T-helper 2 cell treated with Interferon-gamma antibody and Interleukin-4, amounts not matched to agents 5 μg/mL and 100 μg/mL, for 36 hours (primary cell): ENCODE results near the gene RNF6.

ENCODE experiments used
- DNase-seq: peaks from one replicate; pipeline ENCODE4 v3.0.0; 2021; ENCODE audit warnings: low spot score
- H3K27ac Mint-ChIP-seq: one replicate; pipeline ENCODE4 v1.8.0; 2021; ENCODE audit warnings: mild to moderate bottlenecking, mixed read lengths
- H3K27me3 Mint-ChIP-seq: one replicate; pipeline ENCODE4 v1.8.0; 2021; ENCODE audit warnings: low read depth, mixed read lengths
- H3K36me3 Mint-ChIP-seq: one replicate; pipeline ENCODE4 v1.8.0; 2021; ENCODE audit warnings: low read depth, mixed read lengths
- H3K4me1 Mint-ChIP-seq: one replicate; pipeline ENCODE4 v1.8.0; 2021; ENCODE audit warnings: low read depth, mixed read lengths
- H3K4me3 Mint-ChIP-seq: one replicate; pipeline ENCODE4 v1.8.0; 2022; ENCODE audit warnings: mild to moderate bottlenecking, moderate library complexity, mixed read lengths
- H3K9me3 Mint-ChIP-seq: one replicate; pipeline ENCODE4 v1.8.0; 2021; ENCODE audit warnings: mixed read lengths

The RNF6 gene

GRCh38 chr13:26247608-26248007, 25.5 kb upstream of the RNF6 start:
- Mint-ChIP-seq H3K27me3 (peaks cover 3% of the 10 kb centered on the region), H3K4me1 (no peaks in the 10 kb centered on the region), H3K9me3 (peaks cover 4% of the 10 kb centered on the region), H3K4me3 (no peak overlapping the region), H3K36me3 (no peaks in the 10 kb centered on the region), H3K27ac (no peak overlapping the region)
- no peak for DNase-seq

DNA sequence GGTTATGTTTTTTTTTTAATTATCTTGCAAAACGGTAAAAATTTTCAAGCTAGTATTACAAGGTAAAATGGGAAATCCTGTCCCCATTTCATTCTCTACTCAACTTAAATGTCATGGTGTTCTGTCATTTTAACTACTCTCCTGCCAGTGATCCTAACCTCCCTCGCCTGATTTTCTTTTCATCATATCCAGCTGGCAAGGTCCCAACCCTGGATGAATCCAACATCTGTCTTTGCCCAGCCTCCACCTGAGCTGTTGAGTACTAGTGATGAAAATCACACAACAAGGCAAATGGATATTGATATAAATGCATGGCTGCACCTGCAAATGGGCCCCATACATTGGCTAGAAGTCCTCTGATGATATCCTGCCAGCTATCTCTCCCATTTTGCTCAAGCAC, 24.9 kb upstream of the RNF6 start:
- no peaks in the 10 kb centered on the region for H3K4me1 Mint-ChIP-seq

GRCh38 chr13:26246154-26246553, 24.0 kb upstream of the RNF6 start:
- no peak for DNase-seq
- Mint-ChIP-seq H3K4me3 (no peak overlapping the region), H3K27me3 (peaks cover 3% of the 10 kb centered on the region), H3K4me1 (no peaks in the 10 kb centered on the region), H3K36me3 (no peaks in the 10 kb centered on the region), H3K27ac (no peak overlapping the region), H3K9me3 (peaks cover 4% of the 10 kb centered on the region)

More for the DNA sequence above, 24.9 kb upstream of the RNF6 start:
- Mint-ChIP-seq H3K9me3 (peaks cover 4% of the 10 kb centered on the region), H3K27ac (no peak overlapping the region), H3K4me3 (no peak overlapping the region), H3K27me3 (peaks cover 3% of the 10 kb centered on the region), H3K36me3 (no peaks in the 10 kb centered on the region)
- no peak for DNase-seq

- no peaks in the 10 kb centered on the region for H3K9me3 Mint-ChIP-seq
- DNase-seq, result no peak
- no peak overlapping the region for H3K4me3 Mint-ChIP-seq
- H3K27me3 Mint-ChIP-seq, result peaks cover 6% of the 10 kb centered on the region
- H3K27ac Mint-ChIP-seq, result no peak overlapping the region
- H3K36me3 Mint-ChIP-seq, result no peaks in the 10 kb centered on the region
- H3K4me1 Mint-ChIP-seq, result no peaks in the 10 kb centered on the region
These were observed 14.2 kb upstream of the RNF6 start for GRCh38 chr13:26236296-26236695.

GRCh38 chr13:26230703-26231102, 8.6 kb upstream of the RNF6 start:
- Mint-ChIP-seq H3K4me1 (no peaks in the 10 kb centered on the region), H3K27me3 (peaks cover 3% of the 10 kb centered on the region), H3K4me3 (no peak overlapping the region), H3K27ac (no peak overlapping the region), H3K9me3 (no peaks in the 10 kb centered on the region), H3K36me3 (no peaks in the 10 kb centered on the region)
- DNase-seq, result no peak

DNA sequence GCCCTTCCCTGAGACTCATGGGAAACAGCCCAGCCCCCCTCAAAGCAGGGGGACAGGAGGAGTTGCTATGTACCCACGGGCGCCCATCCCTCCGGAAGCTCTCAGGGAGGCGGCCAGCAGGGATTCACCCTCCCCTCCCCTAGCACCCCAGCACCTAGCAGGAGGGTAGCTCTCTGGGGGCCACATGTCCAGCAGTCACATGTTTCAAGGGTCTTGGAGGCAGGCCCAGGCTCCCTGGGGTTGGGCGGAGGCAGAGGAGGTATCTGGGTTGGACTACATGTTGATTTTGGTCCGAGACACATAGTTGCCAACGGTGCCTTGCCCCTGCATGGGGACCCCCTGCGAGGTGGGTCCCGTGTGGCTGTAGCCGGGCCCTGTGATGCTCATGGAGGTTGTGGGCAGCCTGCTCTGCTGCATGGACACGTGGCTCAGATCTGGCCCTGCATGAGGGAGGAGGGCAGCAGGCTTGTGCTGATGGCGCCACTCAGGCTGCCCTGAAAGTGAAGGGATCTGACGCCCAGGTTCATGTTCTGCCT, 7.0 kb upstream of the RNF6 start:
- Mint-ChIP-seq H3K27ac (no peak overlapping the region), H3K36me3 (no peaks in the 10 kb centered on the region), H3K4me1 (no peaks in the 10 kb centered on the region), H3K27me3 (peaks cover 3% of the 10 kb centered on the region), H3K4me3 (no peak overlapping the region), H3K9me3 (no peaks in the 10 kb centered on the region)
- no peak for DNase-seq

GRCh38 chr13:26228096-26228495, 6.0 kb upstream of the RNF6 start:
- H3K4me1 Mint-ChIP-seq, result peaks cover 3% of the 10 kb centered on the region
- no peak overlapping the region for H3K27ac Mint-ChIP-seq
- no peaks in the 10 kb centered on the region for H3K36me3 Mint-ChIP-seq
- DNase-seq, result no peak
- H3K9me3 Mint-ChIP-seq, result no peaks in the 10 kb centered on the region
- peaks cover 3% of the 10 kb centered on the region for H3K27me3 Mint-ChIP-seq
- no peak overlapping the region for H3K4me3 Mint-ChIP-seq

- Mint-ChIP-seq H3K4me3 (no peak overlapping the region), H3K9me3 (no peaks in the 10 kb centered on the region), H3K4me1 (peaks cover 10% of the 10 kb centered on the region), H3K27ac (no peak overlapping the region), H3K27me3 (peaks cover 3% of the 10 kb centered on the region), H3K36me3 (no peaks in the 10 kb centered on the region)
- no peak for DNase-seq
These were observed 5.3 kb upstream of the RNF6 start for GRCh38 chr13:26227166-26227971.

GRCh38 chr13:26225896-26226617, 3.9 kb upstream of the RNF6 start:
- Mint-ChIP-seq H3K4me3 (no peak overlapping the region), H3K4me1 (peaks cover 18% of the 10 kb centered on the region), H3K9me3 (no peaks in the 10 kb centered on the region), H3K36me3 (peaks cover 6% of the 10 kb centered on the region), H3K27ac (no peak overlapping the region), H3K27me3 (peaks cover 3% of the 10 kb centered on the region)
- no peak for DNase-seq

GRCh38 chr13:26222520-26223046, 469 bp upstream of the RNF6 start:
- Mint-ChIP-seq H3K36me3 (peaks cover 23% of the 10 kb centered on the region), H3K4me3 (peak overlapping the region; percentile 99), H3K27ac (peak overlapping the region; percentile 100), H3K27me3 (peaks cover 3% of the 10 kb centered on the region), H3K9me3 (no peaks in the 10 kb centered on the region), H3K4me1 (peaks cover 33% of the 10 kb centered on the region)
- DNase-seq, result no peak

GRCh38 chr13:26221399-26221720, 754 bp downstream of the RNF6 start:
- DNase-seq, result no peak
- H3K27me3 Mint-ChIP-seq, result peaks cover 3% of the 10 kb centered on the region
- H3K36me3 Mint-ChIP-seq, result peaks cover 30% of the 10 kb centered on the region
- H3K4me1 Mint-ChIP-seq, result peaks cover 33% of the 10 kb centered on the region
- H3K4me3 Mint-ChIP-seq, result peak overlapping the region; percentile 99
- H3K27ac Mint-ChIP-seq, result peak overlapping the region; percentile 100
- no peaks in the 10 kb centered on the region for H3K9me3 Mint-ChIP-seq

DNA sequence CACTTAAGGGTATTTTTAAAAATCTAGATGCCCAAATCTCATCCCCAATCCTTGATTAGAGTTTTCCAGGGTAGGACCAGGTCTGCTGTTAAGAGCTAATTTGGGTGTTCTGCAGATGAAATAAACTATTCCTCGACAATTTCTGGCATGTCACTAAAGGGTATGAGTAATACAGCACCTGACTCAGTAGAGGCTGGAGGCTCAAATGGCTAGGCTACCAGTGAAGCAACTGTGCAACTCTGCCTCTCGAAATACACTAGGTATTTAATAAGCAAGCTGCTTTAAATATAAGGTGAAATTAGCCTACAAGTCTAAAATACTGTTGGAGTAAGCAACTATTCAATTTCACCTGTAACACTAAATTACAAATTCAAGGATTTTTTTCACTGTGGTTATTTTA, 1.5 kb downstream of the RNF6 start:
- peaks cover 3% of the 10 kb centered on the region for H3K27me3 Mint-ChIP-seq
- no peak for DNase-seq
- H3K27ac Mint-ChIP-seq, result no peak overlapping the region
- no peaks in the 10 kb centered on the region for H3K9me3 Mint-ChIP-seq
- H3K36me3 Mint-ChIP-seq, result peaks cover 30% of the 10 kb centered on the region
- H3K4me3 Mint-ChIP-seq, result peak overlapping the region; percentile 99
- peaks cover 33% of the 10 kb centered on the region for H3K4me1 Mint-ChIP-seq

DNA sequence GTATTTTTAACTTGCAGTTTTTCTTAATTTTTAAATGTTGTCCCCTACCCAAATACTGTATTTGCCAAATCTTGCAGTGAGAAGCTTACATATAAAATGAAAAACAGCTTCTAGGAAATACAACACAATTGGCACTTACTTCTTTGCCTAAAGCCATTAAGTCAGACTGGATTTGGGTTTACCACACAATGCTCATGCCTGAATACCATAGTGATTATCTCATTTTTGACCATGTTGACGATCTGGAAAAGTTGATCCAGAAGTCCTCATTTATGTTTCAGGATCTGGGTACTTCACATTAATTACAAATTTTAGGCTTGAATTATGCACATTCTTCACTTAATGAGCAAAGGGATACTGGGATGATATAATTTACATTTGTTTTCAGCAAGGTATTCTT, 2.4 kb downstream of the RNF6 start:
- DNase-seq, result no peak
- no peaks in the 10 kb centered on the region for H3K9me3 Mint-ChIP-seq
- peaks cover 38% of the 10 kb centered on the region for H3K36me3 Mint-ChIP-seq
- no peaks in the 10 kb centered on the region for H3K27me3 Mint-ChIP-seq
- H3K27ac Mint-ChIP-seq, result no peak overlapping the region
- H3K4me3 Mint-ChIP-seq, result peak overlapping the region; percentile 99
- H3K4me1 Mint-ChIP-seq, result peaks cover 33% of the 10 kb centered on the region

- H3K4me3 Mint-ChIP-seq, result no peak overlapping the region
- DNase-seq, result no peak
- peaks cover 54% of the 10 kb centered on the region for H3K36me3 Mint-ChIP-seq
These were observed 6.1 kb downstream of the RNF6 start for GRCh38 chr13:26216042-26216441.

More at GRCh38 chr13:26216042-26216441, 6.1 kb downstream of the RNF6 start:
- Mint-ChIP-seq H3K27ac (no peak overlapping the region), H3K9me3 (no peaks in the 10 kb centered on the region), H3K4me1 (peaks cover 17% of the 10 kb centered on the region), H3K27me3 (no peaks in the 10 kb centered on the region)
